Measurements from ENCODE around the gene PMEPA1. TPM values are rescaled to one million over a fixed set of nuclear protein-coding genes. Genes with fewer than 3 reads are reported as not detected.

Gene PMEPA1
- total RNA-seq, 1 donor from 2014 or later = 49.4 TPM

GRCh38 chr20:57666834-57667157 is 43.0 kb downstream of the PMEPA1 start:
- Histone ChIP-seq H3K36me3 (ENCODE audit: insufficient read depth, low read length) (no peaks in the 10 kb centered on the region), H3K4me3 (ENCODE audit: insufficient read depth, low read depth, low read length) (no peak overlapping the region), H4K20me1 (ENCODE audit: insufficient read depth, low read length) (peaks cover 97% of the 10 kb centered on the region), H3K4me1 (ENCODE audit: insufficient read depth, low read length) (peaks cover 7% of the 10 kb centered on the region), H3K79me2 (ENCODE audit: insufficient read depth, low read length) (peaks cover 98% of the 10 kb centered on the region), H3K9ac (ENCODE audit: low read length) (no peak overlapping the region), H2AFZ (ENCODE audit: low read depth, low read length) (no peak overlapping the region), H3K9me3 (ENCODE audit: insufficient read depth, low read depth, low read length) (no peaks in the 10 kb centered on the region), H3K4me2 (ENCODE audit: low read length) (no peak overlapping the region), H3K27me3 (ENCODE audit: insufficient read depth, low read length) (no peaks in the 10 kb centered on the region), H3K27ac (ENCODE audit: low read depth, low read length) (no peak overlapping the region)
- FAIRE-seq (no peak), DNase-seq (ENCODE audit: low read depth) (no peak)
- Mint-ChIP-seq H3K4me1 (ENCODE audit: low read depth, unreplicated experiment) (peaks cover 9% of the 10 kb centered on the region), H3K27me3 (ENCODE audit: low read depth, unreplicated experiment) (no peaks in the 10 kb centered on the region), H3K27ac (ENCODE audit: unreplicated experiment) (no peak overlapping the region), H3K36me3 (ENCODE audit: low read depth, unreplicated experiment) (peaks cover 7% of the 10 kb centered on the region), H3K9me3 (ENCODE audit: unreplicated experiment) (no peaks in the 10 kb centered on the region), H3K4me3 (ENCODE audit: unreplicated experiment) (no peak overlapping the region)
- TF ChIP-seq EZH2 (IDR thresholded peaks at IDR 0.05; ENCODE audit: insufficient read depth, low read length) (no peak), CTCF (IDR thresholded peaks at IDR 0.05; ENCODE audit: insufficient read depth, low read depth, low read length) (no peak)

GRCh38 chr20:57666106-57666833 is 43.5 kb downstream of the PMEPA1 start:
- Mint-ChIP-seq H3K4me1 (ENCODE audit: low read depth, unreplicated experiment) (peaks cover 11% of the 10 kb centered on the region), H3K9me3 (ENCODE audit: unreplicated experiment) (no peaks in the 10 kb centered on the region), H3K4me3 (ENCODE audit: unreplicated experiment) (no peak overlapping the region), H3K27ac (ENCODE audit: unreplicated experiment) (no peak overlapping the region), H3K36me3 (ENCODE audit: low read depth, unreplicated experiment) (peaks cover 7% of the 10 kb centered on the region), H3K27me3 (ENCODE audit: low read depth, unreplicated experiment) (no peaks in the 10 kb centered on the region)
- Histone ChIP-seq H3K79me2 (ENCODE audit: insufficient read depth, low read length) (peaks cover 98% of the 10 kb centered on the region), H3K9me3 (ENCODE audit: insufficient read depth, low read depth, low read length) (no peaks in the 10 kb centered on the region), H3K4me1 (ENCODE audit: insufficient read depth, low read length) (peaks cover 7% of the 10 kb centered on the region), H3K9ac (ENCODE audit: low read length) (no peak overlapping the region), H3K27me3 (ENCODE audit: insufficient read depth, low read length) (no peaks in the 10 kb centered on the region), H3K4me3 (ENCODE audit: insufficient read depth, low read depth, low read length) (no peak overlapping the region), H4K20me1 (ENCODE audit: insufficient read depth, low read length) (peaks cover 97% of the 10 kb centered on the region), H3K4me2 (ENCODE audit: low read length) (no peak overlapping the region), H2AFZ (ENCODE audit: low read depth, low read length) (no peak overlapping the region), H3K27ac (ENCODE audit: low read depth, low read length) (no peak overlapping the region), H3K36me3 (ENCODE audit: insufficient read depth, low read length) (no peaks in the 10 kb centered on the region)
- TF ChIP-seq CTCF (IDR thresholded peaks at IDR 0.05; ENCODE audit: insufficient read depth, low read depth, low read length) = no peak
- TF ChIP-seq EZH2 (IDR thresholded peaks at IDR 0.05; ENCODE audit: insufficient read depth, low read length) = no peak
- no peak for FAIRE-seq
- DNase-seq (ENCODE audit: low read depth) = no peak

- peaks cover 98% of the 10 kb centered on the region for H3K79me2 ChIP-seq (ENCODE audit: insufficient read depth, low read length)
- DNase-seq (ENCODE audit: low read depth) = no peak
- H3K9ac ChIP-seq (ENCODE audit: low read length) = no peak overlapping the region
- peaks cover 6% of the 10 kb centered on the region for H3K4me1 ChIP-seq (ENCODE audit: insufficient read depth, low read length)
- FAIRE-seq = no peak
- Mint-ChIP-seq H3K9me3 (ENCODE audit: unreplicated experiment) (no peaks in the 10 kb centered on the region), H3K27ac (ENCODE audit: unreplicated experiment) (peak overlapping the region; percentile 10), H3K27me3 (ENCODE audit: low read depth, unreplicated experiment) (no peaks in the 10 kb centered on the region), H3K36me3 (ENCODE audit: low read depth, unreplicated experiment) (peaks cover 7% of the 10 kb centered on the region), H3K4me3 (ENCODE audit: unreplicated experiment) (no peak overlapping the region), H3K4me1 (ENCODE audit: low read depth, unreplicated experiment) (peaks cover 9% of the 10 kb centered on the region)
- H3K36me3 ChIP-seq (ENCODE audit: insufficient read depth, low read length) = no peaks in the 10 kb centered on the region
- H4K20me1 ChIP-seq (ENCODE audit: insufficient read depth, low read length) = peaks cover 97% of the 10 kb centered on the region
- H2AFZ ChIP-seq (ENCODE audit: low read depth, low read length) = no peak overlapping the region
- no peak overlapping the region for H3K4me3 ChIP-seq (ENCODE audit: insufficient read depth, low read depth, low read length)
- no peaks in the 10 kb centered on the region for H3K9me3 ChIP-seq (ENCODE audit: insufficient read depth, low read depth, low read length)
- no peak overlapping the region for H3K27ac ChIP-seq (ENCODE audit: low read depth, low read length)
- TF ChIP-seq CTCF (IDR thresholded peaks at IDR 0.05; ENCODE audit: insufficient read depth, low read depth, low read length) = no peak
- no peak for TF ChIP-seq EZH2 (IDR thresholded peaks at IDR 0.05; ENCODE audit: insufficient read depth, low read length)
- no peak overlapping the region for H3K4me2 ChIP-seq (ENCODE audit: low read length)
- H3K27me3 ChIP-seq (ENCODE audit: insufficient read depth, low read length) = no peaks in the 10 kb centered on the region
These were observed 44.2 kb downstream of the PMEPA1 start for GRCh38 chr20:57665589-57665971.
